Lower lobe of right lung (tissue), 2 donors: Measurements from ENCODE around the gene CABLES1. TPM values are rescaled to one million over a fixed set of nuclear protein-coding genes. Genes with fewer than 3 reads are reported as not detected.

Source experiments
- ATAC-seq, 2 donors: fragments of 200-7000 bp; cut with Tn5 transposase; one replicate each; pipeline ENCODE4 v1.9.1; 2020 to 2022; ENCODE audit warnings: mild to moderate bottlenecking in 2 of 2, moderate library complexity in 2 of 2
- DNase-seq: peaks from one replicate; pipeline ENCODE4 v3.0.0-alpha.2; 2020
- H3K27ac ChIP-seq: fragments of 200-600 bp; one replicate; pipeline ENCODE4 v1.8.0; 2022
- H3K27me3 ChIP-seq: fragments of 200-600 bp; one replicate; pipeline ENCODE4 v1.8.0; 2022; ENCODE audit warnings: low read depth
- H3K36me3 ChIP-seq: fragments of 200-600 bp; one replicate; pipeline ENCODE4 v1.8.0; 2022; ENCODE audit warnings: mild to moderate bottlenecking
- H3K4me1 ChIP-seq: fragments of 200-600 bp; one replicate; pipeline ENCODE4 v1.8.0; 2022
- H3K4me3 ChIP-seq: fragments of 200-600 bp; one replicate; pipeline ENCODE4 v1.8.0; 2022; ENCODE audit warnings: mild to moderate bottlenecking
- H3K9me3 ChIP-seq: fragments of 200-600 bp; one replicate; pipeline ENCODE4 v1.8.0; 2022
- CTCF ChIP-seq: fragments of 200-600 bp; IDR thresholded peaks from one replicate; pipeline ENCODE4 v1.8.0; 2022; ENCODE audit warnings: antibody characterized with exemption, mild to moderate bottlenecking
- intact Hi-C: fragments of 100-400 bp; cut with DNase I; formaldehyde crosslinking; loops from one replicate; pipeline ENCODE4 v1.11.0; 2022
- total RNA-seq: library from RNA; stranded (reverse); fragmentation: NEBNext Ultra II Directional; extraction: Animal tissue kit (Norgen Biotek cat#: 25700); gene quantifications from one replicate; pipeline ENCODE4 v1.2.1, GENCODE V29; 2021
- donor health status: DM: no; HTN: yes; CAD: no; lungs with severe emphysema.

The CABLES1 gene
- total RNA-seq, 1 donor from 2014 or later, result 44.2 TPM

- ATAC-seq, result peak; percentile 49 to 52
- peak overlapping the region; percentile 77 for H3K27ac ChIP-seq
- no peaks in the 10 kb centered on the region for H3K9me3 ChIP-seq
- peaks cover 16% of the 10 kb centered on the region for H3K27me3 ChIP-seq
- intact Hi-C loops, result no loop called here
- peak overlapping the region; percentile 70 for H3K4me3 ChIP-seq
- TF ChIP-seq CTCF, result no peak
- H3K4me1 ChIP-seq, result peaks cover 54% of the 10 kb centered on the region
- H3K36me3 ChIP-seq, result no peaks in the 10 kb centered on the region
- peak; percentile 71 for DNase-seq
These were observed 1.2 kb downstream of the CABLES1 start for GRCh38 chr18:23136326-23137096.

DNA sequence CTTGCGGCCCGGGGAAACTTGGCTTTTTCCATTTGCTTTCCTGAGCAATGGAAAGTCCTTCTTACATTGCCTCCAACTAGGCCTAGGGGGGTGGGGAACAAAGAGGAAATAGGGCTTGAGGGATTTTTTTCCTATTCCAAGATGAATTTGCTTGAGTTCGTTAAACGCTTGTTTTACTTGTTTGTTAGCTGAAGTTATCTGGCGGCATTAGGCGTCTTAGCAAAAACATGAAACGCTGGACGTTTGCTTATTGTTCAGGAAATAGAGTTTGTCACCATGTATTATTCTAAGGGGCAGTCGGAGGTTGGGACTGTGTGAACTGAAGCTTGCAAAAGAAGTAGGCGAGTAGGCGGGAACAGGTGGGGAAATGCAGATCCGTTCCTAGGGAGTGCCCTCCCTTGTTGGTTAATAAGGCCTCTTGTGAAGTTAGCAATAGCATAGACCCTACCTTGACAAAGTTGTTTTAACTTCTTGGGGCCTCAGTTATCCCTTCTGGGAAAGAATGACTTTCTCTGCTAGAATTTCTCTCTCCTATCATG lies 1.9 kb downstream of the CABLES1 start:
- Histone ChIP-seq H3K27ac (peak overlapping the region; percentile 77), H3K36me3 (no peaks in the 10 kb centered on the region), H3K27me3 (peaks cover 16% of the 10 kb centered on the region), H3K9me3 (no peaks in the 10 kb centered on the region), H3K4me3 (peak overlapping the region; percentile 70), H3K4me1 (peaks cover 60% of the 10 kb centered on the region)
- DNase-seq (no peak), ATAC-seq (peak; percentile 29 to 57)
- intact Hi-C loops, result no loop called here
- no peak for TF ChIP-seq CTCF

- H3K27ac ChIP-seq, result peak overlapping the region; percentile 77
- ATAC-seq (peak in 1 of 2 donors; percentile 7), DNase-seq (no peak)
- H3K9me3 ChIP-seq, result no peaks in the 10 kb centered on the region
- H3K36me3 ChIP-seq, result no peaks in the 10 kb centered on the region
- peaks cover 16% of the 10 kb centered on the region for H3K27me3 ChIP-seq
- TF ChIP-seq CTCF, result no peak
- intact Hi-C loops, result no loop called here
- peaks cover 67% of the 10 kb centered on the region for H3K4me1 ChIP-seq
- H3K4me3 ChIP-seq, result peak overlapping the region; percentile 70
These were observed 2.5 kb downstream of the CABLES1 start for GRCh38 chr18:23137788-23138216.

GRCh38 chr18:23138471-23138870 lies 3.2 kb downstream of the CABLES1 start:
- DNase-seq, result peak; percentile 66
- Histone ChIP-seq H3K4me3 (peak overlapping the region; percentile 70), H3K4me1 (peaks cover 73% of the 10 kb centered on the region), H3K9me3 (no peaks in the 10 kb centered on the region), H3K27me3 (peaks cover 16% of the 10 kb centered on the region), H3K36me3 (no peaks in the 10 kb centered on the region), H3K27ac (no peak overlapping the region)
- intact Hi-C loops, result no loop called here
- ATAC-seq, result peak; percentile 27 to 73
- TF ChIP-seq CTCF, result no peak

GRCh38 chr18:23141104-23141999 lies 6.1 kb downstream of the CABLES1 start:
- peaks cover 68% of the 10 kb centered on the region for H3K4me1 ChIP-seq
- no peaks in the 10 kb centered on the region for H3K9me3 ChIP-seq
- DNase-seq (no peak), ATAC-seq (no peak)
- intact Hi-C loops, result no loop called here
- H3K4me3 ChIP-seq, result no peak overlapping the region
- H3K36me3 ChIP-seq, result no peaks in the 10 kb centered on the region
- TF ChIP-seq CTCF, result no peak
- H3K27me3 ChIP-seq, result peaks cover 13% of the 10 kb centered on the region
- peak overlapping the region; percentile 21 for H3K27ac ChIP-seq
